GM19025 (cell line): Measurements from ENCODE around the gene FAM118A.
"Not testable (repeated sequence)": the region's sequence is repeated elsewhere in the genome, so short reads cannot be mapped to it uniquely, and the experiment has no call there.

Experiments used
- ATAC-seq: cut with Tn5 transposase; IDR thresholded peaks from one replicate; pipeline ENCODE4 v1.9.1; 2021; ENCODE audit warnings: mild to moderate bottlenecking, low read depth, moderate library complexity; ENCODE audit not compliant: unreplicated experiment

The FAM118A gene

GRCh38 chr22:45309422-45310227, at the start of gene FAM118A:
Gene FAM118A, plus strand, starts transcription at chr22:45309934. Its CDS starts 12,446 bp downstream, at chr22:45322380.
- ATAC-seq = peak; percentile 81

GRCh38 chr22:45260395-45260759, 49.4 kb upstream of the FAM118A start:
- not testable (repeated sequence) for ATAC-seq

- no peak for ATAC-seq
These were observed 48.2 kb upstream of the FAM118A start for GRCh38 chr22:45261407-45262088.

GRCh38 chr22:45262195-45262930, 47.4 kb upstream of the FAM118A start:
- ATAC-seq = no peak

GRCh38 chr22:45262931-45263462, 46.7 kb upstream of the FAM118A start:
- peak; percentile 34 for ATAC-seq

GRCh38 chr22:45263463-45264269, 46.1 kb upstream of the FAM118A start:
- peak; percentile 67 for ATAC-seq

- no peak for ATAC-seq
These were observed 44.2 kb upstream of the FAM118A start for GRCh38 chr22:45265535-45265934.

- peak; percentile 8 for ATAC-seq
These were observed 41.4 kb upstream of the FAM118A start for GRCh38 chr22:45268167-45268957.

- ATAC-seq = peak; percentile 55
These were observed 40.5 kb upstream of the FAM118A start for GRCh38 chr22:45268958-45269844.

- ATAC-seq = no peak
These were observed 39.4 kb upstream of the FAM118A start for GRCh38 chr22:45270095-45271020.

GRCh38 chr22:45271667-45272201, 38.0 kb upstream of the FAM118A start:
- no peak for ATAC-seq

GRCh38 chr22:45272498-45272897, 37.2 kb upstream of the FAM118A start:
- ATAC-seq = no peak

GRCh38 chr22:45273452-45274075, 36.2 kb upstream of the FAM118A start:
- ATAC-seq = no peak

GRCh38 chr22:45276507-45277105, 33.1 kb upstream of the FAM118A start:
- ATAC-seq = no peak

GRCh38 chr22:45277720-45278119, 32.0 kb upstream of the FAM118A start:
- ATAC-seq = not testable (repeated sequence)

GRCh38 chr22:45278125-45278524, 31.6 kb upstream of the FAM118A start:
- no peak for ATAC-seq
